ENCODE results near the gene RGS14. TPM values are rescaled to one million over a fixed set of nuclear protein-coding genes. Genes with fewer than 3 reads are reported as not detected.

RGS14 gene
- total and polyA plus RNA-seq, 7 experiments from 2014 or later: 32.9 to 196 (median 100) TPM

GRCh38 chr5:177320879-177321278 is 36.8 kb upstream of the RGS14 start:
- Mint-ChIP-seq H3K4me3 (no peak overlapping the region), H3K9me3 (peaks cover 0 to 4% (median 0%) of the 10 kb centered on the region in 11 donors), H3K36me3 (peaks cover 0 to 30% (median 10%) of the 10 kb centered on the region in 5 donors), H3K27ac (no peak overlapping the region), H3K4me1 (peaks cover 0 to 45% (median 21%) of the 10 kb centered on the region in 7 donors), H3K27me3 (no peaks in the 10 kb centered on the region)
- ChIA-PET CTCF (no interaction called here), POLR2A (no interaction called here)
- H3K27ac ChIP-seq (ENCODE audit: low read depth, low read length): no peak overlapping the region
- DNase-seq (no peak), ATAC-seq (peak; percentile 45)
- H3K9me3 ChIP-seq (ENCODE audit: control insufficient read depth in 2 of 3, low read length in 3 of 3): no peaks in the 10 kb centered on the region
- intact Hi-C loops (cut with micrococcal nuclease): no loop called here
- no peaks in the 10 kb centered on the region for H3K27me3 ChIP-seq (ENCODE audit: control insufficient read depth in 2 of 2, insufficient read depth in 2 of 2, low read length in 2 of 2)
- H3K4me3 ChIP-seq (ENCODE audit: low read length): no peak overlapping the region
- H3K4me1 ChIP-seq (ENCODE audit: control insufficient read depth in 2 of 2, insufficient read depth in 2 of 2, low read length in 2 of 2): no peaks in the 10 kb centered on the region
- H3K36me3 ChIP-seq (ENCODE audit: control insufficient read depth in 2 of 3, insufficient read depth in 3 of 3, low read length in 3 of 3): peaks cover 0 to 4% (median 0%) of the 10 kb centered on the region in 3 experiments

GRCh38 chr5:177325868-177326381 is 31.8 kb upstream of the RGS14 start:
- intact Hi-C loops (cut with micrococcal nuclease): no loop called here
- DNase-seq: no peak
- Mint-ChIP-seq H3K9me3 (no peaks in the 10 kb centered on the region), H3K27me3 (no peaks in the 10 kb centered on the region), H3K4me3 (no peak overlapping the region), H3K27ac (no peak overlapping the region), H3K4me1 (peaks cover 0 to 41% (median 11%) of the 10 kb centered on the region in 7 donors), H3K36me3 (peaks cover 8 to 23% (median 12%) of the 10 kb centered on the region in 5 donors)
- Histone ChIP-seq H3K27me3 (ENCODE audit: control insufficient read depth in 2 of 2, insufficient read depth in 2 of 2, low read length in 2 of 2) (no peaks in the 10 kb centered on the region), H3K4me3 (ENCODE audit: low read length) (no peak overlapping the region), H3K4me1 (ENCODE audit: control insufficient read depth in 2 of 2, insufficient read depth in 2 of 2, low read length in 2 of 2) (no peaks in the 10 kb centered on the region), H3K27ac (ENCODE audit: low read depth, low read length) (no peak overlapping the region), H3K9me3 (ENCODE audit: control insufficient read depth in 2 of 3, low read length in 3 of 3) (no peaks in the 10 kb centered on the region), H3K36me3 (ENCODE audit: control insufficient read depth in 2 of 3, insufficient read depth in 3 of 3, low read length in 3 of 3) (peaks cover 0 to 21% (median 5%) of the 10 kb centered on the region in 3 experiments)
- ATAC-seq: no peak
- CTCF ChIA-PET: no interaction called here
- POLR2A ChIA-PET: no interaction called here

DNA sequence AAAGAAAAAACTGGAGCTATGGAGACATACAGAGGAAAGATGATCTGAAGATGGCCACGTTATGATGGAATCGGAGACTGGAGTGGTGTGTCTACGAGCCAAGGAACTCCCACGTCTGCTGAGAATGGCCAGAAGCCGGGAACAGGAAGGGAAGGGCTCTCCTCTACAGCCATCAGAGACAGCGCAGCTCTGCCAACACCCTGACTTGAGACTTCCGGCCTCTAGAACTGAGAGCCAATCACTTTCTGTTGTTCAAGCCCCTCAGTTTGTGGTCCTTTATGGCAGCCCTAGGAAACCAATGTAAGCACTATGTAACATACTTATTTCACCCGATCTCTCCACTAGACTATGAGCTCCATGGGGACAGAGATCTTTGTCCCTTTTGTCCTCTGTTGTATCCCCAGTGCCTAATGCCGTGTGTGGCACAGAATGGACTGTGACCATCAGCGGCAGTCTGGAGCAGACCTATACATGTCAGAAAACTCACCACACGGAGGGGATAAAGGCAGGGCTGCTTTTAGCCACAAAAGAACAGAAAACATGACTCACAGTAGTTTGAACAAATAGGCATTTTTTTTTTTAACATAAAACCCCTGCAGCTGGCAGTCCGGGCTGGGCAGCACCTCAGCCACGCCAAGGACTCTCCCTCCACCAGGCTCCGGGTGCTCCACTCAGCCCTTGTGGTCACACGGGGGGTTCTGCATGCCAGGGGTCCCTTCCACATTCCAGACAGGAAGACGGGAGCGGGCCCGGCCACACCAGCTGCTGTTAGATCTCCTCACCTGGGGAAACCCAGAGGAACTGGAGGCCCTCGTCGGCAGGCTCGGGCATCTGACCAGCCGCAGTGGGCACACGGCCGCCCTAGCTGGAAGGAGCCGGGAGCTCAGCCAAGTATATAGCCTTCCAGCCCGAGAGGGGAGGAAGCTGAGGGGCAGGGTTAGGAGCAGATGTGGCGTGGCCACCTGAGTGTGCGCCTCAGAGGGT is 29.9 kb upstream of the RGS14 start:
- H3K4me3 ChIP-seq (ENCODE audit: low read length): no peak overlapping the region
- no peaks in the 10 kb centered on the region for H3K27me3 Mint-ChIP-seq

GRCh38 chr5:177328545-177329231 is 29.0 kb upstream of the RGS14 start:
- H3K4me3 ChIP-seq (ENCODE audit: low read length): no peak overlapping the region
- ATAC-seq: no peak
- DNase-seq: no peak
- no peaks in the 10 kb centered on the region for H3K9me3 ChIP-seq (ENCODE audit: control insufficient read depth in 2 of 3, low read length in 3 of 3)
- H3K27ac Mint-ChIP-seq: no peak overlapping the region
- H3K27ac ChIP-seq (ENCODE audit: low read depth, low read length): no peak overlapping the region
- peaks cover 7 to 27% (median 13%) of the 10 kb centered on the region in 5 donors for H3K36me3 Mint-ChIP-seq
- ChIA-PET CTCF (interaction anchor here (0.8 kb wide), 1 partner anchor 870 kb away, joined by 3 read pairs; no protein-coding TSS in a partner anchor), POLR2A (no interaction called here)
- peaks cover 0 to 35% (median 8%) of the 10 kb centered on the region in 7 donors for H3K4me1 Mint-ChIP-seq
- no peaks in the 10 kb centered on the region for H3K9me3 Mint-ChIP-seq
- H3K4me3 Mint-ChIP-seq: no peak overlapping the region
- no peaks in the 10 kb centered on the region for H3K27me3 Mint-ChIP-seq
- no peaks in the 10 kb centered on the region for H3K4me1 ChIP-seq (ENCODE audit: control insufficient read depth in 2 of 2, insufficient read depth in 2 of 2, low read length in 2 of 2)
- no peaks in the 10 kb centered on the region for H3K27me3 ChIP-seq (ENCODE audit: control insufficient read depth in 2 of 2, insufficient read depth in 2 of 2, low read length in 2 of 2)
- H3K36me3 ChIP-seq (ENCODE audit: control insufficient read depth in 2 of 3, insufficient read depth in 3 of 3, low read length in 3 of 3): peaks cover 0 to 48% (median 12%) of the 10 kb centered on the region in 3 experiments
- intact Hi-C loops (cut with micrococcal nuclease): no loop called here

More for the DNA sequence above, 29.9 kb upstream of the RGS14 start:
- Histone ChIP-seq H3K27ac (ENCODE audit: low read depth, low read length) (no peak overlapping the region), H3K36me3 (ENCODE audit: control insufficient read depth in 2 of 3, insufficient read depth in 3 of 3, low read length in 3 of 3) (peaks cover 0 to 40% (median 5%) of the 10 kb centered on the region in 3 experiments), H3K4me1 (ENCODE audit: control insufficient read depth in 2 of 2, insufficient read depth in 2 of 2, low read length in 2 of 2) (no peaks in the 10 kb centered on the region), H3K9me3 (ENCODE audit: control insufficient read depth in 2 of 3, low read length in 3 of 3) (no peaks in the 10 kb centered on the region), H3K27me3 (ENCODE audit: control insufficient read depth in 2 of 2, insufficient read depth in 2 of 2, low read length in 2 of 2) (no peaks in the 10 kb centered on the region)
- H3K9me3 Mint-ChIP-seq: no peaks in the 10 kb centered on the region
- CTCF ChIA-PET: interaction anchor here (0.8 to 1.4 kb wide), 3 partner anchors 15 to 869 kb away, joined by 3 to 4 read pairs (median 3); no protein-coding TSS in a partner anchor
- POLR2A ChIA-PET: interaction anchor here (0.6 to 1.3 kb wide), 3 partner anchors 23 to 192 kb away, joined by 3 read pairs; no protein-coding TSS in a partner anchor
- peak overlapping the region in 8 of 10 donors; percentile 3 to 64 (median 32) for H3K4me3 Mint-ChIP-seq
- peaks cover 4 to 22% (median 9%) of the 10 kb centered on the region in 5 donors for H3K36me3 Mint-ChIP-seq
- intact Hi-C loops (cut with micrococcal nuclease): no loop called here
- H3K4me1 Mint-ChIP-seq: peaks cover 0 to 38% (median 8%) of the 10 kb centered on the region in 7 donors
- peak overlapping the region in 8 of 9 donors; percentile 5 to 83 (median 50) for H3K27ac Mint-ChIP-seq
- peak; percentile 75 for ATAC-seq
- no peak for DNase-seq

GRCh38 chr5:177329883-177330282 is 27.8 kb upstream of the RGS14 start:
- peak overlapping the region in 2 of 9 donors; percentile 48 to 74 for H3K27ac Mint-ChIP-seq
- peaks cover 9 to 35% (median 16%) of the 10 kb centered on the region in 5 donors for H3K36me3 Mint-ChIP-seq
- no peak overlapping the region for H3K4me3 ChIP-seq (ENCODE audit: low read length)
- intact Hi-C loops (cut with micrococcal nuclease): no loop called here
- no peaks in the 10 kb centered on the region for H3K4me1 ChIP-seq (ENCODE audit: control insufficient read depth in 2 of 2, insufficient read depth in 2 of 2, low read length in 2 of 2)
- POLR2A ChIA-PET: no interaction called here
- H3K27me3 ChIP-seq (ENCODE audit: control insufficient read depth in 2 of 2, insufficient read depth in 2 of 2, low read length in 2 of 2): no peaks in the 10 kb centered on the region
- H3K4me3 Mint-ChIP-seq: no peak overlapping the region
- H3K27me3 Mint-ChIP-seq: no peaks in the 10 kb centered on the region
- no peaks in the 10 kb centered on the region for H3K9me3 ChIP-seq (ENCODE audit: control insufficient read depth in 2 of 3, low read length in 3 of 3)
- peaks cover 0 to 57% (median 21%) of the 10 kb centered on the region in 3 experiments for H3K36me3 ChIP-seq (ENCODE audit: control insufficient read depth in 2 of 3, insufficient read depth in 3 of 3, low read length in 3 of 3)
- no peaks in the 10 kb centered on the region for H3K9me3 Mint-ChIP-seq
- no peak overlapping the region for H3K27ac ChIP-seq (ENCODE audit: low read depth, low read length)
- peaks cover 0 to 32% (median 8%) of the 10 kb centered on the region in 7 donors for H3K4me1 Mint-ChIP-seq
- no peak for ATAC-seq
- DNase-seq: no peak
- CTCF ChIA-PET: no interaction called here

Data from naive thymus-derived CD4-positive, alpha-beta T cell (primary cell).